SHP77 (cell line): ENCODE data around the gene ARFRP1.

ENCODE experiments used
- DNase-seq, 2 experiments: peaks; one replicate each; lab custom pipeline; 2025; lab: John Stamatoyannopoulos, UW

ARFRP1 gene

GRCh38 chr20:63707558-63708300, at the start of gene ARFRP1, which contains the start of gene ZGPAT:
Gene ARFRP1 (minus strand): TSS chr20:63707976. CDS start chr20:63707091, 885 bp downstream.
Gene ZGPAT (plus strand): TSS chr20:63708039. CDS start chr20:63708581, 542 bp downstream.
- peak; percentile 82 to 94 for DNase-seq

GRCh38 chr20:63756648-63756991, 48.8 kb upstream of the ARFRP1 start:
- DNase-seq: no peak

- no peak for DNase-seq
Measured at GRCh38 chr20:63755933-63756647, 48.3 kb upstream of the ARFRP1 start.

- DNase-seq: no peak
Measured at GRCh38 chr20:63754008-63754407, 46.2 kb upstream of the ARFRP1 start.

- no peak for DNase-seq
Measured at GRCh38 chr20:63753381-63753780, 45.6 kb upstream of the ARFRP1 start.

GRCh38 chr20:63752411-63753101, 44.8 kb upstream of the ARFRP1 start:
- DNase-seq: no peak

GRCh38 chr20:63751471-63752271, 43.9 kb upstream of the ARFRP1 start:
- peak in 1 of 2 experiments; percentile 32 for DNase-seq

- DNase-seq: no peak
Measured at GRCh38 chr20:63750807-63751470, 43.2 kb upstream of the ARFRP1 start.

- DNase-seq: no peak
Measured at GRCh38 chr20:63749597-63750508, 42.1 kb upstream of the ARFRP1 start.

- DNase-seq: no peak
Measured at GRCh38 chr20:63748934-63749270, 41.1 kb upstream of the ARFRP1 start.

GRCh38 chr20:63748070-63748933, 40.5 kb upstream of the ARFRP1 start:
- no peak for DNase-seq

GRCh38 chr20:63747622-63748069, 39.9 kb upstream of the ARFRP1 start:
- no peak for DNase-seq

GRCh38 chr20:63746751-63747315, 39.1 kb upstream of the ARFRP1 start:
- no peak for DNase-seq

- DNase-seq: no peak
Measured at GRCh38 chr20:63745961-63746731, 38.4 kb upstream of the ARFRP1 start.

- DNase-seq: no peak
Measured at GRCh38 chr20:63745424-63745805, 37.6 kb upstream of the ARFRP1 start.

- no peak for DNase-seq
Measured at GRCh38 chr20:63744574-63745423, 37.0 kb upstream of the ARFRP1 start.

GRCh38 chr20:63744158-63744557, 36.4 kb upstream of the ARFRP1 start:
- no peak for DNase-seq
